K562 (cell line): ENCODE measurements around the gene IPO13. TPM values are rescaled to one million over a fixed set of nuclear protein-coding genes. Genes with fewer than 3 reads are reported as not detected.

Source experiments
- ATF6 ChIP-seq: sonication (generic); formaldehyde crosslinking; IDR thresholded peaks from 2 replicates; pipeline ENCODE4 v1.4.0; 2020; ENCODE audit warnings: mild to moderate bottlenecking, missing genetic modification reagents
- ATF7 ChIP-seq: fragments of 450-650 bp; IDR thresholded peaks from 2 replicates; pipeline ENCODE4 v1.7.1; 2014; ENCODE audit warnings: mild to moderate bottlenecking, moderate library complexity
- BDP1 ChIP-seq: IDR thresholded peaks from 3 replicates; pipeline ENCODE4 v1.6.1; 2011; ENCODE audit not compliant: insufficient read length, insufficient read depth
- DACH1 ChIP-seq: fragments of 450-650 bp; IDR thresholded peaks from 2 replicates; pipeline ENCODE4 v1.6.1; 2018; ENCODE audit not compliant: partially characterized antibody
- EP400 ChIP-seq: fragments of 450-650 bp; IDR thresholded peaks from 2 replicates; pipeline ENCODE4 v1.6.1; 2017; ENCODE audit warnings: antibody characterized with exemption, mild to moderate bottlenecking, moderate library complexity
- GATA2 ChIP-seq: sonication (generic); formaldehyde crosslinking; IDR thresholded peaks from 2 replicates; pipeline ENCODE4 v1.4.0; 2020; ENCODE audit warnings: mild to moderate bottlenecking, missing genetic modification reagents
- HDGF ChIP-seq: fragments of 450-650 bp; IDR thresholded peaks from 2 replicates; pipeline ENCODE4 v1.6.1; 2016
- KDM5B ChIP-seq: fragments of 200-600 bp; sonication (generic); IDR thresholded peaks from 2 replicates; pipeline ENCODE4 v1.6.1; 2012; ENCODE audit warnings: low read depth, mild to moderate bottlenecking, moderate library complexity, low read length, control low read depth, inconsistent platforms; ENCODE audit not compliant: insufficient replicate concordance
- MAFF ChIP-seq: IDR thresholded peaks from 2 replicates; pipeline ENCODE4 v1.6.1; 2012; ENCODE audit warnings: low read length, improper control_type of control experiment
- MAX ChIP-seq: sonication (generic); formaldehyde crosslinking; IDR thresholded peaks from 2 replicates; pipeline ENCODE4 v1.9.0; 2022; ENCODE audit warnings: mild to moderate bottlenecking, missing genetic modification reagents
- NCOA6 ChIP-seq: fragments of 450-650 bp; IDR thresholded peaks from 2 replicates; pipeline ENCODE4 v1.6.1; 2017; ENCODE audit warnings: mild to moderate bottlenecking
- POLR2A ChIP-seq: fragments of 450-650 bp; conservative IDR thresholded peaks from 2 replicates; pipeline ENCODE4 v1.6.1; 2016
- RB1 ChIP-seq: fragments of 450-650 bp; IDR thresholded peaks from 2 replicates; pipeline ENCODE4 v1.6.1; 2017; ENCODE audit warnings: low read depth, mild to moderate bottlenecking
- RBFOX2 ChIP-seq: fragments of 200-400 bp; formaldehyde crosslinking; IDR thresholded peaks from 2 replicates; pipeline ENCODE4 v1.6.1; 2017; ENCODE audit warnings: low read depth, mild to moderate bottlenecking, low read length, moderate library complexity
- SAFB2 ChIP-seq: fragments of 200-400 bp; formaldehyde crosslinking; IDR thresholded peaks from 2 replicates; pipeline ENCODE4 v1.6.1; 2018; ENCODE audit warnings: borderline replicate concordance, low read length, low read depth, moderate library complexity; ENCODE audit not compliant: severe bottlenecking
- SMC3 ChIP-seq: conservative IDR thresholded peaks from 2 replicates; pipeline ENCODE4 v1.6.1; 2011; ENCODE audit warnings: low read depth, low read length, improper control_type of control experiment; ENCODE audit not compliant: insufficient read depth
- STAG1 ChIP-seq: sonication (generic); formaldehyde crosslinking; IDR thresholded peaks from 2 replicates; pipeline ENCODE4 v1.5.0; 2020; ENCODE audit warnings: missing genetic modification reagents, borderline replicate concordance
- U2AF2 ChIP-seq: fragments of 200-400 bp; formaldehyde crosslinking; optimal IDR thresholded peaks from 2 replicates; pipeline ENCODE3; 2017; ENCODE audit warnings: low read depth, mild to moderate bottlenecking, low read length
- ZBED1 ChIP-seq: IDR thresholded peaks from 2 replicates; pipeline ENCODE4 v1.6.1; 2014
- ZBTB17 ChIP-seq: fragments of 450-650 bp; formaldehyde crosslinking; IDR thresholded peaks from 2 replicates; pipeline ENCODE4 v1.4.0; 2020; ENCODE audit warnings: mild to moderate bottlenecking
- ZFP91 ChIP-seq: sonication (generic); formaldehyde crosslinking; IDR thresholded peaks from 2 replicates; pipeline ENCODE4 v1.8.0; 2022; ENCODE audit warnings: mild to moderate bottlenecking, missing genetic modification reagents
- ZNF398 ChIP-seq: fragments of 250-450 bp; sonication (Bioruptor Pico); IDR thresholded peaks from 2 replicates; pipeline ENCODE4 v1.8.0; 2021; ENCODE audit warnings: moderate library complexity, mild to moderate bottlenecking, inconsistent platforms
- ZNF584 ChIP-seq: fragments of 200-800 bp; sonication (Bioruptor generic); IDR thresholded peaks from 2 replicates; pipeline ENCODE4 v1.6.1; 2016; ENCODE audit warnings: low read depth, mild to moderate bottlenecking, missing genetic modification characterization, missing compliant biosample characterization
- ZNF830 ChIP-seq: fragments of 250-450 bp; sonication (Bioruptor Pico); IDR thresholded peaks from 2 replicates; pipeline ENCODE4 v1.5.0; 2021; ENCODE audit warnings: mild to moderate bottlenecking
- polyA plus RNA-seq, 8 experiments: library from polyadenylated mRNA; depleted of rRNA in 4 of 8; stranded (reverse) in 5 of 8; unstranded in 3 of 8; fragments of >200 nt; fragmentation: Nextera tagmentation in 2 of 8; fragmentation: Illumina TruSeq in 1 of 8; extraction: Ambion mirVana in 2 of 8; extraction: Trizol in 1 of 8; gene quantifications; 2 replicates each; pipeline versions ENCODE4 v1.2.1 to v1.2.3, GENCODE V29; 2011 to 2014; ENCODE audit warnings: inconsistent platforms in 1 of 8, missing spikeins in 1 of 8
- total RNA-seq, 7 experiments: library from RNA; depleted of rRNA in 6 of 7; stranded (reverse); fragments of >200 nt in 6 of 7; fragmentation: Illumina TruSeq in 2 of 7; extraction: Trizol in 2 of 7; gene quantifications; 2 replicates each; pipeline versions ENCODE4 v1.2.1 to v1.2.3, GENCODE V29; 2011 to 2021; ENCODE audit warnings: low replicate concordance in 1 of 7

Gene IPO13
- total and polyA plus RNA-seq, 9 of the 15 experiments (the other 6 are each of a cell fraction or from before 2014, with no cell fraction given): 7.0 to 30.8 (median 16.2) TPM

GRCh38 chr1:43994794-43995790 is 48.3 kb downstream of the IPO13 start (continued):
- TF ChIP-seq ZNF398 (CRISPR knock-in tag) (no peak), GATA2 (CRISPR knock-in tag) (no peak), HDGF (0 out of 2 replicates have a peak, but pooled peaks have one; percentile 44), BDP1 (no peak), MAFF (no peak), ZBED1 (no peak), DACH1 (peak; percentile 57), STAG1 (CRISPR knock-in tag) (peak; percentile 81), RBFOX2 (0 out of 2 replicates have a peak, but pooled peaks have one; percentile 19), U2AF2 (no peak), ZNF584 (CRISPR knock-in tag) (no peak), SMC3 (peak; percentile 88), MAX (CRISPR knock-in tag) (peak; percentile 62; the same call in 1 of the 2 replicates), EP400 (no peak), RB1 (peak; percentile 78; the same call in 1 of the 2 replicates), ATF6 (CRISPR knock-in tag) (no peak), KDM5B (no peak), ZFP91 (CRISPR knock-in tag) (0 out of 2 replicates have a peak, but pooled peaks have one; percentile 36), SAFB2 (no peak), ZNF830 (CRISPR knock-in tag) (no peak), ATF7 (0 out of 2 replicates have a peak, but pooled peaks have one; percentile 11), ZBTB17 (CRISPR knock-in tag) (no peak), NCOA6 (no peak), POLR2A (0 out of 2 replicates have a peak, but pooled peaks have one; percentile 14)
